ENCODE results near the gene PHLDB1. TPM values are rescaled to one million over a fixed set of nuclear protein-coding genes. Genes with fewer than 3 reads are reported as not detected.

The PHLDB1 gene
- total RNA-seq, 2 donors from 2014 or later, result 102 to 105 TPM

GRCh38 chr11:118706546-118706825 lies 99.1 kb downstream of the PHLDB1 start:
- Histone ChIP-seq H3K4me3 (no peak overlapping the region), H3K27me3 (no peaks in the 10 kb centered on the region), H3K4me1 (no peaks in the 10 kb centered on the region), H3K27ac (no peak overlapping the region), H3K9me3 (no peaks in the 10 kb centered on the region), H3K36me3 (no peaks in the 10 kb centered on the region)
- DNase-seq (ENCODE audit: low spot score), result no peak
- no peak for TF ChIP-seq CTCF (IDR thresholded peaks at IDR 0.05)

Small RNA genes within 50 kb of the gene (microRNA-seq; reads per million reads assigned to microRNA genes)
- 0 to 1.4 reads per million in 2 donors for gene MIR6716 (ENCODE audit: borderline number of aligned reads in 2 of 2, borderline replicate concordance in 1 of 2)

Other genes starting within 250 kb of the PHLDB1 start
- 10 to 100 TPM; 46.3 to 53.4 TPM for gene UBE4A, start 248.0 kb upstream of the PHLDB1 start, total RNA-seq
- 100 to 1,000 TPM in 1 of 2 donors, 10 to 100 TPM in 1; 82.3 to 122 TPM for gene ATP5MG, start 206.0 kb upstream of the PHLDB1 start, total RNA-seq
- gene KMT2A, start 171.1 kb upstream of the PHLDB1 start, total RNA-seq, result 10 to 100 TPM; 28.1 to 41.7 TPM
- under 1 TPM in 1 of 2 donors, not detected in 1; 0.89 TPM for gene TTC36, start 80.1 kb upstream of the PHLDB1 start, total RNA-seq
- gene TMEM25, start 76.4 kb upstream of the PHLDB1 start, total RNA-seq, result 10 to 100 TPM; 15.6 to 16.5 TPM
- gene IFT46, start 41.7 kb upstream of the PHLDB1 start, total RNA-seq, result 10 to 100 TPM; 19.3 to 26.1 TPM
- gene ARCN1, start 35.2 kb upstream of the PHLDB1 start, total RNA-seq, result 100 to 1,000 TPM; 103 to 111 TPM
- gene TREH, start 72.0 kb downstream of the PHLDB1 start, total RNA-seq, result not detected
- gene DDX6, start 183.5 kb downstream of the PHLDB1 start, total RNA-seq, result 100 to 1,000 TPM in 1 of 2 donors, 10 to 100 TPM in 1; 71.9 to 124 TPM

All from right atrium auricular region (tissue), 2 donors.